ENCODE results near the gene LTBP2.

LTBP2 gene

GRCh38 chr14:74522740-74523139 lies 89.3 kb downstream of the LTBP2 start:
- no peak for DNase-seq

- no peak for DNase-seq
Measured at GRCh38 chr14:74521756-74522155, 90.3 kb downstream of the LTBP2 start.

- no peak for DNase-seq
Measured at GRCh38 chr14:74519316-74520074, 92.5 kb downstream of the LTBP2 start.

- no peak for DNase-seq
Measured at GRCh38 chr14:74518221-74518620, 93.8 kb downstream of the LTBP2 start.

GRCh38 chr14:74517731-74518130 lies 94.3 kb downstream of the LTBP2 start:
- DNase-seq, result no peak

- DNase-seq, result no peak
Measured at GRCh38 chr14:74516451-74517160, 95.4 kb downstream of the LTBP2 start.

GRCh38 chr14:74515891-74516412 lies 96.1 kb downstream of the LTBP2 start:
- DNase-seq, result no peak

- DNase-seq, result no peak
Measured at GRCh38 chr14:74514471-74514941, 97.5 kb downstream of the LTBP2 start.

- no peak for DNase-seq
Measured at GRCh38 chr14:74511966-74512830, 99.8 kb downstream of the LTBP2 start.

GRCh38 chr14:74510959-74511409 lies 101.1 kb downstream of the LTBP2 start:
- no peak for DNase-seq

GRCh38 chr14:74510223-74510931 lies 101.7 kb downstream of the LTBP2 start:
- no peak for DNase-seq

GRCh38 chr14:74509587-74510222 lies 102.3 kb downstream of the LTBP2 start:
- DNase-seq, result no peak

GRCh38 chr14:74508844-74509428 lies 103.1 kb downstream of the LTBP2 start:
- DNase-seq, result no peak

GRCh38 chr14:74508292-74508731 lies 103.7 kb downstream of the LTBP2 start:
- no peak for DNase-seq

- no peak for DNase-seq
Measured at GRCh38 chr14:74507840-74508239, 104.2 kb downstream of the LTBP2 start.

- no peak for DNase-seq
Measured at GRCh38 chr14:74507085-74507484, 105.0 kb downstream of the LTBP2 start.

GRCh38 chr14:74506411-74506851 lies 105.6 kb downstream of the LTBP2 start:
- no peak for DNase-seq

- DNase-seq, result no peak
Measured at GRCh38 chr14:74505831-74506230, 106.2 kb downstream of the LTBP2 start.

GRCh38 chr14:74504874-74505720 lies 106.9 kb downstream of the LTBP2 start:
- DNase-seq, result no peak

- no peak for DNase-seq
Measured at GRCh38 chr14:74504412-74504811, 107.6 kb downstream of the LTBP2 start.

Data from central memory CD4-positive, alpha-beta T cell (primary cell).